Ovary (tissue), 3 donors: ENCODE data around the gene FGD3.

ENCODE experiments used
- EP300 ChIP-seq: sonication (generic); formaldehyde crosslinking; IDR thresholded peaks from one replicate; pipeline ENCODE4 v1.6.1; 2017; ENCODE audit warnings: antibody characterized with exemption
- POLR2A ChIP-seq: fragments of 450-650 bp; IDR thresholded peaks from one replicate; pipeline ENCODE4 v1.6.1; 2017; ENCODE audit warnings: antibody characterized with exemption, mild to moderate bottlenecking, moderate library complexity
- TF ChIP-seq, protein P1 (sequence below), 3 donors: fragments of 450-650 bp in 2 of 3; fragments of 200-600 bp in 1 of 3; IDR thresholded peaks; one replicate each; pipeline versions ENCODE4 v1.5.1 to v1.8.0; 2016 to 2022; ENCODE audit warnings: antibody characterized with exemption in 3 of 3, mild to moderate bottlenecking in 1 of 3
- donor health status: DM: no; HTN: no; CAD: no.

DNA sequence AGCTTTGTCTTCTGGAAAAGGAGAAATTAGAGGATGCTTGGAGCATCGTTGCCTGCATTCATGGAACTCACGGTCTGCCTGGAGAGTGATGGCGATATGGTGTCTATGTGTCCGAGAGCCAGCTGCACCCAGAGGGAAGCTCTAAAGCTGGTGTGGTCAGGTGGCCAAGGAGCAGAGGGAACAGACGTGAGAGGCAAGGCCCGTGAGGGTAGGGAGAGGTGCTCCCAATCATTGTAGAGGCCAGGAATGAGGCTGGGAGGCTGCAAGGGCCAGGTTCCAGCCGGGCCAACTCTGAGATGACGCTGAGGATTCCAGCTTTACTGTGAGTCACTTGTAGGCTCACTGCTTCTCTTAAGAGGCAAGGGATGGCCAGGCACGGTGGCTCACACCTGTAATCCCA lies 7.6 kb downstream of the FGD3 start:
- TF ChIP-seq, protein P1, sequence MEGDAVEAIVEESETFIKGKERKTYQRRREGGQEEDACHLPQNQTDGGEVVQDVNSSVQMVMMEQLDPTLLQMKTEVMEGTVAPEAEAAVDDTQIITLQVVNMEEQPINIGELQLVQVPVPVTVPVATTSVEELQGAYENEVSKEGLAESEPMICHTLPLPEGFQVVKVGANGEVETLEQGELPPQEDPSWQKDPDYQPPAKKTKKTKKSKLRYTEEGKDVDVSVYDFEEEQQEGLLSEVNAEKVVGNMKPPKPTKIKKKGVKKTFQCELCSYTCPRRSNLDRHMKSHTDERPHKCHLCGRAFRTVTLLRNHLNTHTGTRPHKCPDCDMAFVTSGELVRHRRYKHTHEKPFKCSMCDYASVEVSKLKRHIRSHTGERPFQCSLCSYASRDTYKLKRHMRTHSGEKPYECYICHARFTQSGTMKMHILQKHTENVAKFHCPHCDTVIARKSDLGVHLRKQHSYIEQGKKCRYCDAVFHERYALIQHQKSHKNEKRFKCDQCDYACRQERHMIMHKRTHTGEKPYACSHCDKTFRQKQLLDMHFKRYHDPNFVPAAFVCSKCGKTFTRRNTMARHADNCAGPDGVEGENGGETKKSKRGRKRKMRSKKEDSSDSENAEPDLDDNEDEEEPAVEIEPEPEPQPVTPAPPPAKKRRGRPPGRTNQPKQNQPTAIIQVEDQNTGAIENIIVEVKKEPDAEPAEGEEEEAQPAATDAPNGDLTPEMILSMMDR (IDR thresholded peaks at IDR 0.05) = no peak
- no peak for TF ChIP-seq POLR2A
- no peak for TF ChIP-seq EP300
